IPS-18a (cell line): ENCODE results near the gene TIMM8B.
"Not testable (repeated sequence)": the region's sequence is repeated elsewhere in the genome, so short reads cannot be mapped to it uniquely, and the experiment has no call there.

Experiments used
- H3K27ac ChIP-seq: one replicate; pipeline ENCODE4 v1.5.1; 2013; ENCODE audit warnings: low read length
- H3K27me3 ChIP-seq: one replicate; pipeline ENCODE4 v1.6.1; 2013; ENCODE audit warnings: mild to moderate bottlenecking, low read length; ENCODE audit not compliant: control insufficient read depth, insufficient read depth
- H3K36me3 ChIP-seq: one replicate; pipeline ENCODE4 v1.6.1; 2013; ENCODE audit warnings: low read depth, low read length; ENCODE audit not compliant: control insufficient read depth
- H3K4me1 ChIP-seq: one replicate; pipeline ENCODE4 v1.6.1; 2013; ENCODE audit warnings: low read depth, low read length; ENCODE audit not compliant: control insufficient read depth
- H3K4me3 ChIP-seq: one replicate; pipeline ENCODE4 v1.5.1; 2013; ENCODE audit warnings: low read length
- H3K9ac ChIP-seq: one replicate; pipeline ENCODE4 v1.6.1; 2013; ENCODE audit warnings: mild to moderate bottlenecking, low read length, moderate library complexity
- H3K9me3 ChIP-seq: one replicate; pipeline ENCODE4 v1.6.1; 2013; ENCODE audit warnings: low read depth, low read length; ENCODE audit not compliant: control insufficient read depth

The TIMM8B gene

GRCh38 chr11:112073941-112074811, 12.4 kb downstream of the TIMM8B start, which contains the start of the genes NKAPD1 and PIH1D2:
Gene NKAPD1, plus strand, starts transcription at chr11:112074299. Its CDS starts 1,276 bp downstream, at chr11:112075575.
Gene PIH1D2, minus strand, starts transcription at chr11:112074017. Its CDS starts 843 bp downstream, at chr11:112073174.
- no peaks in the 10 kb centered on the region for H3K27me3 ChIP-seq
- peak within 1 kb of the TSS; percentile 97 for H3K27ac ChIP-seq
- no peaks in the 10 kb centered on the region for H3K9me3 ChIP-seq
- H3K4me1 ChIP-seq = peaks cover 6% of the 10 kb centered on the region
- H3K9ac ChIP-seq = peak within 1 kb of the TSS; percentile 88
- H3K4me3 ChIP-seq = peak within 1 kb of the TSS; percentile 98
- H3K36me3 ChIP-seq = peaks cover 3% of the 10 kb centered on the region

GRCh38 chr11:112062923-112063322, 23.6 kb downstream of the TIMM8B start:
- Histone ChIP-seq H3K9ac (no peak overlapping the region), H3K36me3 (peaks cover 39% of the 10 kb centered on the region), H3K27ac (no peak overlapping the region), H3K4me3 (no peak overlapping the region), H3K4me1 (no peaks in the 10 kb centered on the region), H3K9me3 (no peaks in the 10 kb centered on the region), H3K27me3 (no peaks in the 10 kb centered on the region)

GRCh38 chr11:112058103-112058502, 28.5 kb downstream of the TIMM8B start:
- H3K4me1 ChIP-seq = no peaks in the 10 kb centered on the region
- H3K27ac ChIP-seq = no peak overlapping the region
- peaks cover 65% of the 10 kb centered on the region for H3K36me3 ChIP-seq

GRCh38 chr11:112057170-112057569, 29.4 kb downstream of the TIMM8B start:
- no peaks in the 10 kb centered on the region for H3K27me3 ChIP-seq
- H3K9me3 ChIP-seq = no peaks in the 10 kb centered on the region
- no peak overlapping the region for H3K9ac ChIP-seq
- no peak overlapping the region for H3K27ac ChIP-seq
- H3K4me1 ChIP-seq = no peaks in the 10 kb centered on the region
- no peak overlapping the region for H3K4me3 ChIP-seq
- H3K36me3 ChIP-seq = peaks cover 62% of the 10 kb centered on the region

More at GRCh38 chr11:112058103-112058502, 28.5 kb downstream of the TIMM8B start:
- no peak overlapping the region for H3K9ac ChIP-seq
- H3K9me3 ChIP-seq = no peaks in the 10 kb centered on the region
- H3K4me3 ChIP-seq = no peak overlapping the region
- H3K27me3 ChIP-seq = no peaks in the 10 kb centered on the region

- H3K27ac ChIP-seq = no peak overlapping the region
- no peaks in the 10 kb centered on the region for H3K27me3 ChIP-seq
- H3K9ac ChIP-seq = no peak overlapping the region
- H3K9me3 ChIP-seq = no peaks in the 10 kb centered on the region
- H3K4me3 ChIP-seq = no peak overlapping the region
- H3K4me1 ChIP-seq = no peaks in the 10 kb centered on the region
- H3K36me3 ChIP-seq = peaks cover 68% of the 10 kb centered on the region
Observed at GRCh38 chr11:112051768-112052167, 34.8 kb downstream of the TIMM8B start.

- Histone ChIP-seq H3K4me3 (no peak overlapping the region), H3K9me3 (no peaks in the 10 kb centered on the region), H3K27me3 (no peaks in the 10 kb centered on the region), H3K36me3 (peaks cover 66% of the 10 kb centered on the region), H3K4me1 (no peaks in the 10 kb centered on the region), H3K27ac (no peak overlapping the region), H3K9ac (no peak overlapping the region)
Observed at GRCh38 chr11:112050721-112051120, 35.8 kb downstream of the TIMM8B start.

- no peaks in the 10 kb centered on the region for H3K27me3 ChIP-seq
- H3K36me3 ChIP-seq = peaks cover 73% of the 10 kb centered on the region
- H3K4me3 ChIP-seq = no peak overlapping the region
- H3K4me1 ChIP-seq = no peaks in the 10 kb centered on the region
- no peaks in the 10 kb centered on the region for H3K9me3 ChIP-seq
- no peak overlapping the region for H3K9ac ChIP-seq
- no peak overlapping the region for H3K27ac ChIP-seq
Observed at GRCh38 chr11:112049777-112050176, 36.8 kb downstream of the TIMM8B start.

GRCh38 chr11:112048256-112048655, 38.3 kb downstream of the TIMM8B start:
- H3K27me3 ChIP-seq = not testable (repeated sequence)

GRCh38 chr11:112046647-112047046, 39.9 kb downstream of the TIMM8B start:
- H3K27ac ChIP-seq, H3K9ac ChIP-seq, H3K4me3 ChIP-seq, H3K4me1 ChIP-seq, H3K9me3 ChIP-seq, H3K27me3 ChIP-seq: not testable (repeated sequence)
- H3K36me3 ChIP-seq = peaks cover 76% of the 10 kb centered on the region

More at GRCh38 chr11:112048256-112048655, 38.3 kb downstream of the TIMM8B start:
- H3K9ac ChIP-seq, H3K4me3 ChIP-seq, H3K9me3 ChIP-seq, H3K27ac ChIP-seq, H3K4me1 ChIP-seq: not testable (repeated sequence)
- peaks cover 74% of the 10 kb centered on the region for H3K36me3 ChIP-seq

- Histone ChIP-seq H3K4me1 (no peaks in the 10 kb centered on the region), H3K9ac (no peak overlapping the region), H3K27ac (no peak overlapping the region), H3K27me3 (no peaks in the 10 kb centered on the region), H3K4me3 (no peak overlapping the region), H3K9me3 (no peaks in the 10 kb centered on the region), H3K36me3 (peaks cover 74% of the 10 kb centered on the region)
Observed at GRCh38 chr11:112044961-112045360, 41.6 kb downstream of the TIMM8B start.

GRCh38 chr11:112042961-112043304, 43.6 kb downstream of the TIMM8B start:
- no peak overlapping the region for H3K4me3 ChIP-seq
- no peaks in the 10 kb centered on the region for H3K9me3 ChIP-seq
- peaks cover 73% of the 10 kb centered on the region for H3K36me3 ChIP-seq
- H3K27me3 ChIP-seq = no peaks in the 10 kb centered on the region
- no peaks in the 10 kb centered on the region for H3K4me1 ChIP-seq
- H3K27ac ChIP-seq = no peak overlapping the region
- H3K9ac ChIP-seq = no peak overlapping the region
